Gastroesophageal sphincter (tissue), 4 donors: ENCODE measurements around the gene TOM1L2. TPM values are rescaled to one million over a fixed set of nuclear protein-coding genes. Genes with fewer than 3 reads are reported as not detected.
"Not testable (repeated sequence)": the region's sequence is repeated elsewhere in the genome, so short reads cannot be mapped to it uniquely, and the experiment has no call there.

Experiments used
- ATAC-seq: fragments of 150-250 bp; one replicate; pipeline ENCODE4 v1.9.1; 2016; ENCODE audit warnings: mild to moderate bottlenecking, moderate library complexity
- H3K27ac ChIP-seq, 4 donors: fragments of 200-600 bp; sonication (generic) in 3 of 4; 1 replicate in 3 of 4; 2 replicates in 1 of 4; pipeline ENCODE4 v1.5.1; 2016 to 2019
- H3K27me3 ChIP-seq: fragments of 200-600 bp; sonication (generic); one replicate; pipeline ENCODE4 v1.5.1; 2019
- H3K36me3 ChIP-seq, 2 donors: fragments of 200-600 bp; sonication (generic); one replicate each; pipeline ENCODE4 v1.5.1; 2019; ENCODE audit warnings: control low read depth in 1 of 2
- H3K4me1 ChIP-seq, 3 donors: fragments of 200-600 bp; sonication (generic); 1 replicate in 2 of 3; 2 replicates in 1 of 3; pipeline ENCODE4 v1.5.1; 2016 to 2019; ENCODE audit warnings: control low read depth in 2 of 3
- H3K4me3 ChIP-seq, 2 donors: fragments of 200-600 bp; sonication (generic); one replicate each; pipeline ENCODE4 v1.5.1; 2019; ENCODE audit warnings: mild to moderate bottlenecking in 1 of 2, moderate library complexity in 1 of 2
- H3K9me3 ChIP-seq, 3 donors: fragments of 200-600 bp; sonication (generic); one replicate each; pipeline ENCODE4 v1.5.1; 2017 to 2019; ENCODE audit warnings: control low read depth in 2 of 3
- EP300 ChIP-seq: sonication (generic); formaldehyde crosslinking; IDR thresholded peaks from one replicate; pipeline ENCODE4 v1.6.1; 2017; ENCODE audit warnings: antibody characterized with exemption, mild to moderate bottlenecking
- POLR2A ChIP-seq, 2 donors: fragments of 450-650 bp; IDR thresholded peaks; one replicate each; pipeline ENCODE4 v1.6.1; 2017; ENCODE audit warnings: antibody characterized with exemption in 2 of 2, mild to moderate bottlenecking in 2 of 2, moderate library complexity in 1 of 2
- POLR2AphosphoS5 ChIP-seq: sonication (generic); formaldehyde crosslinking; IDR thresholded peaks from one replicate; pipeline ENCODE4 v1.6.1; 2017; ENCODE audit warnings: antibody characterized with exemption
- WGBS, 2 donors: methylation state at CpG; one replicate each; pipeline ENCODE4 v1.1.5; 2018; ENCODE audit warnings: low coverage in 1 of 2; 5-methylcytosine and 5-hydroxymethylcytosine counted together
- total RNA-seq, 4 donors: library from RNA; depleted of rRNA; stranded (reverse); fragments of >200 nt; gene quantifications; one replicate each; pipeline ENCODE4 v1.1.0, GENCODE V29; 2016
- TF ChIP-seq, protein P1 (sequence below), 4 experiments: fragments of 200-600 bp in 2 of 4; fragments of 450-650 bp in 2 of 4; sonication (generic) in 1 of 4; IDR thresholded peaks; one replicate each; pipeline ENCODE4 v1.5.1; 2017 to 2019; ENCODE audit warnings: antibody characterized with exemption in 4 of 4, mild to moderate bottlenecking in 2 of 4, moderate library complexity in 2 of 4

Gene TOM1L2
- total RNA-seq, 4 donors from 2014 or later: 49.6 to 88.9 (median 74.8) TPM

DNA sequence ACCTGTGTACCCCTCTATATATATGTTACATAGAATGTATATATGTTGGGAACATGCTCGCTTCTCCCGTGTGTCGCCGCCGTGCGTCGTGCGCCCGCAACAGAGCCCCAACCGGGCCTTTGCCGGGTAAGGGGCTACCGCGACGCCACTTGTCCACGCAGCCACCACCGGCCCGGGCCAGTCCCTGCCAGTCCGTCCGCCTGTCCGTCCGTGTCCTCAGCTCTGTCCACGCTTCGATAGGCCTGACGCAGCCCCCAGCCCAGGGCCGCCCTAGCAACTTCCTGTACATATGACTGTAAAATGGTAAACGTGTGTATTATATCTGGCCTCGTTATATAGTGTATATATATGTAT, 161.3 kb downstream of the TOM1L2 start:
- H3K27ac ChIP-seq: peak overlapping the region in 3 of 4 donors; percentile 73 to 84 (median 81)
- H3K4me1 ChIP-seq: peaks cover 0 to 73% (median 10%) of the 10 kb centered on the region in 3 donors
- no peak for TF ChIP-seq POLR2A (IDR thresholded peaks at IDR 0.05)
- TF ChIP-seq, protein P1, sequence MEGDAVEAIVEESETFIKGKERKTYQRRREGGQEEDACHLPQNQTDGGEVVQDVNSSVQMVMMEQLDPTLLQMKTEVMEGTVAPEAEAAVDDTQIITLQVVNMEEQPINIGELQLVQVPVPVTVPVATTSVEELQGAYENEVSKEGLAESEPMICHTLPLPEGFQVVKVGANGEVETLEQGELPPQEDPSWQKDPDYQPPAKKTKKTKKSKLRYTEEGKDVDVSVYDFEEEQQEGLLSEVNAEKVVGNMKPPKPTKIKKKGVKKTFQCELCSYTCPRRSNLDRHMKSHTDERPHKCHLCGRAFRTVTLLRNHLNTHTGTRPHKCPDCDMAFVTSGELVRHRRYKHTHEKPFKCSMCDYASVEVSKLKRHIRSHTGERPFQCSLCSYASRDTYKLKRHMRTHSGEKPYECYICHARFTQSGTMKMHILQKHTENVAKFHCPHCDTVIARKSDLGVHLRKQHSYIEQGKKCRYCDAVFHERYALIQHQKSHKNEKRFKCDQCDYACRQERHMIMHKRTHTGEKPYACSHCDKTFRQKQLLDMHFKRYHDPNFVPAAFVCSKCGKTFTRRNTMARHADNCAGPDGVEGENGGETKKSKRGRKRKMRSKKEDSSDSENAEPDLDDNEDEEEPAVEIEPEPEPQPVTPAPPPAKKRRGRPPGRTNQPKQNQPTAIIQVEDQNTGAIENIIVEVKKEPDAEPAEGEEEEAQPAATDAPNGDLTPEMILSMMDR (IDR thresholded peaks at IDR 0.05): no peak
- TF ChIP-seq POLR2AphosphoS5: no peak
- H3K36me3 ChIP-seq: peaks cover 0 to 45% of the 10 kb centered on the region in 2 donors
- H3K9me3 ChIP-seq: no peaks in the 10 kb centered on the region
- no peaks in the 10 kb centered on the region for H3K27me3 ChIP-seq
- ATAC-seq: no peak
- WGBS, 2 donors: 67 to 74% methylated on average over 10 to 14 of the region's 27 CpGs
- peak overlapping the region in 1 of 2 donors; percentile 41 for H3K4me3 ChIP-seq

DNA sequence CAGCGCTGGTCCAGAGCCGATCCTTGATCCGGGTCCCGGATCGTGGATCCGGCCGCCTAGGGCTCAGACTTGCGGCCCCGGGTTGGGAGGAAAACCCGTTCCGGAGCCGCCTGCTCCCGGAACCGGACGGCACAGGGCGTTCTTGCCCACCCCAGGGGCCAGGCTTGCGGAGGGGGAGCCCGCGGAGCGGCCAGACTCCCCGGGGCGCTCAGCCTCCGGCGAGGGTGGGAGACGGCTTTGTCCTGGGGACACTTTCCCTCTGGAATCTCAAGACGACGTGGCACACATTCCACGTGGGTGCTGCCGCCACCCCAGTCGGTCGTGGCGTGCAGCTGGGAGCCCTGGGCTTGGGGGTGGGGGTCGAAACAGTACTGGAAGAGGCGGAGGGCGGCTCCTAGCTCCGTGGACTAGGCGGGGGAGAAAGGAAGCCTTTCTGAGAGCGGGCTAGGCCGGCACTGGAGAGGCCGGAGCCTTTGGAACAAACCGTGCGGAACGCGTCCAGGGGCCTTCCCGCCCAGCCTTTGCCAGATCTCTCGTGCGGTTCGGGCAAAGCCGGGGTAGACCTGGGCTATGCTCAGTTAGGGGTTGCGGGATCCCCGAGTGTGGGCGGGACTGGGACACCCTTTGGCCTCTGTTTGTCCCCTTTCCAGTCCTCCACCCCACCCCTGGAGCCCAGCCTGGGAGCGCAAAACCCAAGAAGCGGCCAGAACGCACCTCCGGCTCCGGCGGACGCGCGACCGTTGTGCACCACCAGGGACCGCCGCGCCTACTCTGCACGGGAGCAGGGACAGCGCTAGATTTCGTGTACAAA, 161.9 kb downstream of the TOM1L2 start:
- Histone ChIP-seq H3K27ac (peak overlapping the region in 3 of 4 donors; percentile 73 to 84 (median 81)), H3K36me3 (peaks cover 0 to 45% of the 10 kb centered on the region in 2 donors), H3K4me1 (peaks cover 0 to 67% (median 10%) of the 10 kb centered on the region in 3 donors), H3K9me3 (no peaks in the 10 kb centered on the region), H3K4me3 (peak overlapping the region in 1 of 2 donors; percentile 41), H3K27me3 (no peaks in the 10 kb centered on the region)
- ATAC-seq: peak; percentile 62
- TF ChIP-seq POLR2A (IDR thresholded peaks at IDR 0.05): no peak
- no peak for TF ChIP-seq EP300
- peak; percentile 18 for TF ChIP-seq POLR2AphosphoS5
- TF ChIP-seq, protein P1 (IDR thresholded peaks at IDR 0.05): peak in 1 of 4 experiments; percentile 12
- 40 to 63% methylated on average over 6 to 14 of the region's 68 CpGs for WGBS, 2 donors

DNA sequence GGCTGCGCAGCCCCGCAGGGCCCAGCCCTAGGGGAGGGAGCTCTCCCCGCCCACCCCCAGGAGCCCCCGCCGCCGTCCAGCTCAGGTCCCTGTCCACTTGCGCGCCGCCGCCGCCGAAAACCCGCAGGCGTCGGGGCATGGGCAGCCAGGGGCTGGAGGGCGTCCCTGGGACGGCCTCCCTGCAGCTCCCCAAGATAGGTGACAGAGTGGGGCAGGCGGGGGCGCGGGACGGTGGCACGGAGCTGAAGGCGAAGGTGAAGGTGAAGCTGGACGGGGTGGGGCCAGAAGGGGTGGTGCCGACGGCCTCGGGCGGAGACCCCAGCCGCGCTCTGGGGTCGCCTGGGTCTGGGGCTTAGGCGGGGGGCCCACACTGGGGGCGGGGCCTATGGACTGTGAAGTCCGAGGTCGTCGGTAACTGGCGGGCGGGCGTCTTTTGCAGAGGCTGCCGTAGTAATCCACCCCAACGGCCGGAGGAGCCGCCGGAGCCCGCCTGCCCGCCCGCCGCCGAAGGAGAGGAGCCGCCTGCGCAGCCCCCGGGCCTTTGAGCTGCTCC, 162.6 kb downstream of the TOM1L2 start:
- Histone ChIP-seq H3K9me3 (no peaks in the 10 kb centered on the region), H3K27me3 (no peaks in the 10 kb centered on the region), H3K4me3 (peak overlapping the region in 1 of 2 donors; percentile 41), H3K27ac (peak overlapping the region in 3 of 4 donors; percentile 73 to 84 (median 81)), H3K4me1 (peaks cover 0 to 61% (median 10%) of the 10 kb centered on the region in 3 donors), H3K36me3 (peaks cover 0 to 45% of the 10 kb centered on the region in 2 donors)
- ATAC-seq: peak; percentile 1
- WGBS, 2 donors: 23% methylated on average over 11 of the region's 52 CpGs; no CpG with 5 or more reads in 1 of the 2 donors
- TF ChIP-seq, protein P1 (IDR thresholded peaks at IDR 0.05): no peak
- TF ChIP-seq POLR2AphosphoS5: no peak
- TF ChIP-seq EP300: no peak
- no peak for TF ChIP-seq POLR2A (IDR thresholded peaks at IDR 0.05)

DNA sequence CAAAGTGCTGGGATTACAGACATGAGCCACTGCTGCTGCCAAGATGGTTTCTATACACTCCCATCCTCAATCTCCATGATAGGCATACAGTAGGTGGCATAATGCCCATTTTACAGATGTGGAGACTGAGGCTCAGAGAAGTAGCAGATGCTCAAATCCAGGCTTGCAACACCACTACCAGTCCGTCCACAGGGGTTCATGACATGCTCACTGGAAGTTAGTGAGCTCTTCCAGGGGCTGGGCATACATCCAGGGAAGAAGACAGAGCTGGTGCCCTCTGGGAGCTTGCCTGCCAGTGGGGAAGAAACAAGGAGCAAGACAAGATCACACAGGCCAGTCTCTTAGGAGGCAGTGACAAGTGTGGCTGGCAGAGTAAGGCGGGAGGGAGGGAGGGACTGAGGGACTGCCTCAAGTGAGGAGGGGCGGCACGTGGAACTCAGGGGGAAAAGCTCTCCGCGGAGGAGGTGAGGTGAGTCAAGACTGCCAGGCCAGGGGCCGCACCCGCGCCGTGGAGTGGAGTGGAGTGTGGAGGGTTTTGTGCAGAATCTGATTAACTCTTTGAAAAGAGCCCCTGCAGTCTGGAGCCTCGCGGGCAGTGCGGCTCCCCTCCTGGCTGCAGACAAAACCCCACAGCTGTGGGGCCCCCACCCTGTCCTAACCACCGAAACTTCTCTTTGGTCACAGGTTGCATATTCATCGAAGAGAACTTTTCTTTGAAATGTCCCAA, 163.3 kb downstream of the TOM1L2 start:
- TF ChIP-seq POLR2AphosphoS5 (no peak), POLR2A (IDR thresholded peaks at IDR 0.05) (no peak), EP300 (no peak)
- TF ChIP-seq, protein P1 (IDR thresholded peaks at IDR 0.05): no peak
- Histone ChIP-seq H3K36me3 (peaks cover 0 to 45% of the 10 kb centered on the region in 2 donors), H3K27ac (peak overlapping the region in 2 of 4 donors; percentile 81 to 84), H3K4me3 (no peak overlapping the region), H3K27me3 (no peaks in the 10 kb centered on the region), H3K4me1 (peaks cover 0 to 53% (median 10%) of the 10 kb centered on the region in 3 donors), H3K9me3 (no peaks in the 10 kb centered on the region)
- WGBS, 2 donors: 55 to 87% methylated on average over 3 to 9 of the region's 15 CpGs
- no peak for ATAC-seq

DNA sequence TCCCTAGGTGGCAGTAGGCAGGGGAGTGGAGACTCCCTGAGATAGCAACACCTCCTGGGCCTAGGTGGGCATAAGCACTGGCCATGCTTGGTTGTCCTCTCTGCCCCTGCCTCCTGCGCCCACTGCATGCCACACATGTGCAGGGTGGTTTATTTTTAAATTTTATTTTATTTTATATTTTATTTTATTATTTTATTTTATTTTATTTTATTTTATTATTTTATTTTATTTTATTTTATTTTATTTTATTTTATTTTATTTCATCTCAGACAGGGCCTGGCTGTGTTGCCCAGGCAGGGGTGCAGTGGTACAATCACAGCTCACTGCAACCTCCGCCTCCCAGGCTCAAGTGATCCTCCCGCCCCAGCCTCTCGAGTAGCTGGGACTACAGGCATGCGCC, 164.0 kb downstream of the TOM1L2 start:
- H3K27ac ChIP-seq, ATAC-seq, H3K4me3 ChIP-seq, H3K27me3 ChIP-seq, H3K9me3 ChIP-seq: not testable (repeated sequence)
- Histone ChIP-seq H3K36me3 (peaks cover 0 to 45% of the 10 kb centered on the region in 2 donors), H3K4me1 (peaks cover 0 to 46% (median 10%) of the 10 kb centered on the region in 3 donors)
- 93% methylated on average over 5 of the region's 5 CpGs; no CpG with 5 or more reads in 1 of the 2 donors for WGBS, 2 donors
